Fibroblast of skin of scalp (primary cell): ENCODE data around the gene ACVRL1. TPM values are rescaled to one million over a fixed set of nuclear protein-coding genes. Genes with fewer than 3 reads are reported as not detected.

Source experiments
- DNase-seq: peaks from one replicate; pipeline ENCODE4 v3.0.0-alpha.2; 2013
- polyA plus RNA-seq, 2 experiments: library from polyadenylated mRNA; unstranded; fragments of 120-200 nt; gene quantifications; one replicate each; pipeline ENCODE4 v1.2.1, GENCODE V29; 2013; ENCODE audit not compliant: insufficient read length in 2 of 2

The ACVRL1 gene
- 6.9 TPM for polyA plus RNA-seq (2013, experiment 1 of 2; ENCODE audit: insufficient read length)
- 9.0 TPM for polyA plus RNA-seq (2013, experiment 2 of 2; ENCODE audit: insufficient read length)

GRCh38 chr12:51907083-51907855 lies at the start of gene ACVRL1:
Gene ACVRL1, plus strand, starts transcription at chr12:51907504. Its CDS starts 4,971 bp downstream, at chr12:51912475.
- peak; percentile 34 for DNase-seq

DNA sequence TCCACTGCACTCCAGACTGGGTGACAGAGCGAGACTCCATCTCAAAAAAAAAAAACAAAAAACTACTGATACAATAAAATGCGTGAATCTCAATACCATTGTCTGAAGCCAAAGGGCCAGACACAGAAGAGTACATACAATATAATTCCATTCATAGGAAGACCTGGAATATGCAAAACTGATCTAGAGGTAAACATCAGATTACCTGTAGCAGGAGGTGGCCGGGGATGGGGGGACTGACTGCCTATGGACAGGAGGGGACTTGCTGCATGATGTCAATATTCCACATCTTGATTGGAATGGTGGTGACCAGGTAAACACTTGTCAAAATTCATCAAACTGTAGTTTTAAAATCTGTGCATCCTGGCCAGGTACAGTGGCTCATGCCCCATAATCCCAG lies 46.3 kb upstream of the ACVRL1 start:
- no peak for DNase-seq

DNA sequence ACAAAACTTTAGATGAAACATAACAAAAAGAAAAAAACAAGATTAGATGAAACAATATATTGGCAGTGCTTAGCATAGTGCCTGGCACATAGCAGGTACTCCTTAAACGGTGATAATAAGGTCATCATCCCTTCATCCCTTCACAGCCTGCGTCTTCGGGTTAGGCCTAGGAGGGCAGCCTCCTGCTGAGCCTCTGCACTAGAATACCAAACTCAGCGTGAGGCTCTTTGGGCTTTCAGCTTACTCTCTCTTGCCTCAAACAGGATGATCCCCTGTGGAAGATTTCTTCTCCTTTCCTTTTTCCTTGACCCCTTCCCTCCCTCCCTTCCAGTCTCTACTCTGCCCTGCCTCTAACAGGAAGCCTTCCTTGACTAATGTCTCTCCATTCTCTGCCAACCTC lies 44.4 kb upstream of the ACVRL1 start:
- DNase-seq, result no peak

DNA sequence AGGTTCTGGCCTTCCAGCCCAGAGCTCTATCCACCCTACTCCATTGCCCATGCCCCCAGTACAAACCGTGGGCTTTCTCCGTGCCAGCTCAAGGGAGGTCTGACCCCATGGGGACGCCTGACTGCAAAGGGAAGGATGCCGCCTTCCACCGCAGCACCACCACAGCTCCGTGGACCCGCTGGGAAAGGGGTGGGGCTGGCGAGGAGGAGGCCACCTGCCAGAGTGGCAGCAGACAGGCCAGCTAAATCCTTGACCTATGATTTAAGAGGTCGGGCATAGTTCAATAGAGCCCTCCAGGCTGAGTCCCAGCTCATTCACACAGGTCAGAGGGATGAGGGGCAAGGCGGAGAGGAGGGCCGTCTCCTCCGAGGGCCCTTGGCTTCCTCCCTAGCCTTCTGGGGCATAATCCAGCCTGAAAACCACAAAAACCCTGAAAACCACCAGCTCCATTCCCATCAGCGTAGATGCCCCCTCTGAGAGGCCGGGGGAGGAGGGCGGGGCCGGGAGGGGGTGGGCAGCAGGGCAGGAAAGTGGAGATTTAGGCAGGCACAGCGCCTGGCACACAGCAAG lies 43.9 kb upstream of the ACVRL1 start:
- DNase-seq, result peak; percentile 16

- DNase-seq, result peak; percentile 34
These were observed 43.1 kb upstream of the ACVRL1 start for GRCh38 chr12:51863933-51864832.

DNA sequence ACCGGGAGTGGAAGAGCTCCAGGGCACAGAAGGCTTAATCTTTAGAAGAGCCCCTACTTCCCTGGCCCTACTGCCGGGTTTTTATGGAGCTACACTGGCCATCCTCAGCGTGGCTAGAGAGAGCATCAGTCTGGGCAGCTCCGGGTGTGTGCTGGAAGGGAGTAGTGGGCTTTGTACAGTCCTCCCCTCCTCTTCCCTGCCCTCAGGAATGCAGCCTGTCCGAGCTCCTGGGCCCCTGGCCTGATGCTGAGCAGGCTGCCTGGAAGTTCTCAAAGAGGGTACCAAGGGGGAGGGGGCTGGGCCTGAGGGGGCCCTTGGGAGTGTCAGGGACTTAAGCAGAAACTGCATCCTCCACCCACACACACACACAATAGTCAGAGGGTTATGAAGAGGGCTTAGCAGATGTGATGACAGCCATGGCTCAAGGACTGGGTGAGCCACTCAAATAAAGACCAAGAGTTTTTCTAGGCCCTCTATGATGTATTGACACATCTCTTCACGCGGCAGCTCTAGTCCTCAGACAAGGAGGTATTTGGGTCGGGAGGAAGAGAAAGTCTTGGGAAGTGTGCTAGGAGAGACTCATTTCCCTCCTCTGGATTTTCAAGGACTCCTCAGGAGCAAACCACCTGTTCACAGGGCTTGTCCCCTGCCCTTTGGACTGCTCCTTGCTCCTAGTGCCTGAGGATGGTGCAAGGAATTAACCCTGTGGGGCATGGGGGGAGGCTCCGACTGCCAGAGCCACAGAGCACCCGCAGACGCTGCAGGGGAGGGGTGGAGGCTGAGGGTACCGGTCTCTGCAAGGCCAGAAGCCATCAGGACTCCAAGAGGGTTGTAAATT lies 42.3 kb upstream of the ACVRL1 start:
- peak; percentile 13 for DNase-seq

GRCh38 chr12:51865757-51866270 lies 41.5 kb upstream of the ACVRL1 start:
- peak; percentile 14 for DNase-seq

- DNase-seq, result no peak
These were observed 41.0 kb upstream of the ACVRL1 start for GRCh38 chr12:51866324-51866723.

GRCh38 chr12:51866762-51867161 lies 40.5 kb upstream of the ACVRL1 start:
- DNase-seq, result no peak

DNA sequence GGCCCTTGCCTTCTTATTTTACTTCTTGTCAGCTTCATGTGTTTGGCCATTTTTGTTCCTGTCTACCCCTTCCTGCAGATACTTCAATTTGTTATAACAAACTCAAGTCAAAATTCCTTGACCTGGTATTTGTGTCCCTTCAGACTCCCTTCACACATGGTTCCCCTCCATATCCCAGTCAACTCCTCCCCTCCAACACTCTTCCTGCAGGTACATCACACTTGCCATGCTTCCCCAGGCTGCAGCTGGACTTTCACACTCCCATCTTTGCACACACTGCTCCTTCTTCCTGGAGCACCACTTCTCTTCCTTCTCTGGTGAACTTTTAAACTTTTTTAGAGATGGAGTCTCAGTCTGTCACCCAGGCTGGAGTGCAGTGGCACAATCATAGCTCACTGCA lies 39.9 kb upstream of the ACVRL1 start:
- DNase-seq, result no peak

- DNase-seq, result no peak
These were observed 39.4 kb upstream of the ACVRL1 start for GRCh38 chr12:51867796-51868428.

DNA sequence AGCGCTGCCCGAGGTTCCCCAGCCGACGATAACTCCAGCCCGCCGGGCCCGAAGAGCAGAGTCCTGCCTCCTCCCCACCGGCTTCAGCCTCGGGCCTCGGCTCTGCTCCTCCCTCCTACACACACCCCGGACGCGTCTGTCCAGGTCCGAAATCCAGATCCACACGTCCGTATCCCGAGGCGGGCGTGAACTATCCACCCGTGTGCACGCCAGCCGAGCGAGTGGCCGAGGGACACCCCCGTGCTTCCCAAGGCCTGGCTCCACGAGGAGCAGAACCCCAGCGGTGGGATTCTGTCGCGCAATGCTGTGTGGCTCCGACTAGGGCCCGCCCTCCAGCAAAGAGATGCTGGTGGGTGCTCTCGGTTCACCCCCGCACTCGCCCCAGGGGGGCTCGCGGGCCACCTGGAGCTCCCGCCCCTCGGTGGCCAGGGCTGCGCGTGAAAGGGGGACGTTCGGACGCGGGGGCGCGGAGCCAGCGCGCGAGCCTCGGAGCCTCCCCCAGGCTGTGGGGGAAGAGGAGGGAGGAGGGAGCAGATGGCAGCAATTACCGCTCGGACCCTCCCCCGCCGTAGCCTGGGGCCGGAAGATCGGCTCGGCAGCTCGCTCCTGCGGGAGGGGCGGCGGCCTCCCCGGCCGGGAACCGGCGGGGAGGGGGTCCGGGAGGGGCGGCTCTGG lies 38.3 kb upstream of the ACVRL1 start:
- DNase-seq, result peak; percentile 27

GRCh38 chr12:51869496-51869865 lies 37.8 kb upstream of the ACVRL1 start:
- no peak for DNase-seq

DNA sequence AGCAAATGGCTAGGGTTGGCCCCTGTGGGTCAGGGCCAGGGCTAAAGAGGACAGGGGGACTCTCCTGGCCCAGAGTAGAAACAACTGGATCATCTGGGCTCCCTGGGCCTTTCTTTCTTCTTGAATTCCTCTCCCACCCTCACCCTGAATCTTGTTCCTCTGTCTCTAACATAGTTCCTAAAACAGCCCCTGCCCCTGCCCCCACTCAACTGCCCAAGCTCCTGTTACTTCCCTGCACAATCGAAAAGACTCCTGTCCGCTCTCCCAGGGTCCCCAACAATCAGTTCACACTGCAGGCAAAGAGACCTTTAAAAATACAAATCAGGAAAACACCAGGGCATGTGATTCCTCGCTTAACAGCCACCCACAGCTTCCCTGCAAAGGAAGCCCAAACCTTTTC lies 37.4 kb upstream of the ACVRL1 start:
- DNase-seq, result no peak

DNA sequence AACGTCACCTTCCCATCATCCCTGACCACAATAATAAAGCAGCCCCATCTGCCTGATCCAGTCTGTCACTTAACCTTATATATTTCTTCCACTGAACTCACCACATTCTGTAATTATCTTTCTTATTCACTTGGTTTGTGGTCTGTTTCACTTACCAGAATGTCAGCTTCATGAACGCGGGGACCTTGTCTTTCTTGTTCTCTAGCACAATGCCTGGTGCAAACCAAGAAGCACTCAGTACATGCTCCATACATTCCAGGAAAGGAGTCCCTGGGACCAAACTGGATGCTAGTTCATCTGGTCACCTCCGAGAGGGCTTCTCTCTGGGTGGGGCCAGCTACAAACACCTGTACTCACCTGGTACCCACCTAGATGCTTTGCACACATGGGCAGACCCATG lies 36.8 kb upstream of the ACVRL1 start:
- DNase-seq, result no peak

DNA sequence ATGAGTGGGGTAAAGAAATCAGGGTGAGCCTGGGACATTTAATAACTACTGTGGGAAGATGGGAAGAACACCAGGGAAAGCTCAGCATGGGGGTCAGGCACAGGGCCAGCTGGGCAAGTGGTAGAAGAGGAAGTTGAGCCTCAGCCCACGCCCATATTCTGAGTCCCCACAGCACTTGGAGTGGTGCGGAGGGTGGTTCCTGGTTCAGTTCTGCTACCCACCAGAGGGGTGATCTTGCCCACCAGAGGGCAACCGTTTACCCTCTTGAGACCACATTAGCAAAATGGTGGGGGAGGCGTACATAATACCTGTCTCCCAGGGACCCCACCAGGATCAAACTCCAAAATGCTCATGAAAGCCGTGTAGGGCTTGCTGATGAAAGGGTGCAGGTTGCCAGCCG lies 36.2 kb upstream of the ACVRL1 start:
- no peak for DNase-seq

- DNase-seq, result no peak
These were observed 35.2 kb upstream of the ACVRL1 start for GRCh38 chr12:51871918-51872688.

- no peak for DNase-seq
These were observed 34.7 kb upstream of the ACVRL1 start for GRCh38 chr12:51872689-51872981.

DNA sequence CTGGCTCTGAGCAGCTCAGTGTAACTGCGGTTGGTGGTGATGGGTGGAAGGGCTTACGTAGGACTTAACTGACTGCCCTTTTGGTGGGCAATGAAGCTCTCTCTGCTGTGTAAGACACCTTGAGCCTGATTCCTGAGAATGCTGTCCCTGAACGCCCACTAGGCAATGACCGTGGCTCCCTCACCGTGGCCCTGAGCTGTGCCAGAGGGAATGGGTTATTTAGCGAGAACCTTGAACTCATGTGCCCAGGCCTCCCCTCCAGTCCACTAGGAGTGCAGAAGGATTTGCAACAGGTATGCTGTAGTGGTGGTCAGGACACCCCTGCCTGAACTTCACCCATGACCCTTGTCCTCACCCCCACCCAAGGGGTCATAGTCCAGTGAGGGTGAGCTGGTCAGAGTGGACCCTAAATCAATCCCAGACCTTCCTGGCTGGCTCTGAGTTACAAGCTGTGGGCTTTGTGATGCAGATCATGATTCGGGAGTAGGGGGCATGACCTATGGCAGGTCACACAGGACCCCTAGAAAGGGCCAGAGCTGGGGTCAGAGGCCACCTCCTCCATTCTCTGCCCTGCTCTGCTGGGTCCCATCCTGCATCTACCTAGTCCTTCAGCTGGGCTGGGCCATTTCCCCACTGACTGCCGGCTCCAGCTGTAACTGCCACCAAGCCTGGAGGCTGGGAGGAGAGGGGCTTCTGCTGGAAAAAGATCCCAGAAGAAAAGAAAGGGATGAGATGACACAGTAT lies 33.9 kb upstream of the ACVRL1 start:
- no peak for DNase-seq

DNA sequence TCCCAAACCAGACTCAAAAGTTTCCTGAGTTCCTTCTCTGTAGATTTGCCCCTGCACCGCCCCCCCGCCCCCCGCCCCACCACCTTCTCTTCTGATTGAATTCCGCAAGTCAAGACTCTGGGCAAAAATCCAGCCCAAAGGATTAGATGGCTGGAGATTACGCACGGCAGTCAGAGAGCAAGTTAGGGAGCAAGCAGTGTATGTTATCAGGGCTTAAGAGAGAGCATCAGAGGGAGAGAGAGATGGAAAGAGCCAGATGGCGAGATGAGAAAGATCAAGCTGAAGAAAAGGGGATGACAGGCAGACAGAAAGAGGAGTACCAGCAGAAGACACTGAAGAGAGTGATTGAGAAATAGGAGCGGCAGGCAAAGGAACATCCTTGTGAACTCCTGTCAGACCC lies 33.3 kb upstream of the ACVRL1 start:
- peak; percentile 43 for DNase-seq
